Gastroesophageal sphincter (tissue), 4 donors: ENCODE data around the gene WDR45. TPM values are rescaled to one million over a fixed set of nuclear protein-coding genes. Genes with fewer than 3 reads are reported as not detected.

Experiments used
- ATAC-seq: fragments of 150-250 bp; one replicate; pipeline ENCODE4 v1.9.1; 2016; ENCODE audit warnings: mild to moderate bottlenecking, moderate library complexity
- H3K27ac ChIP-seq, 4 donors: fragments of 200-600 bp; sonication (generic) in 3 of 4; 1 replicate in 3 of 4; 2 replicates in 1 of 4; pipeline ENCODE4 v1.5.1; 2016 to 2019
- H3K27me3 ChIP-seq: fragments of 200-600 bp; sonication (generic); one replicate; pipeline ENCODE4 v1.5.1; 2019
- H3K36me3 ChIP-seq, 2 donors: fragments of 200-600 bp; sonication (generic); one replicate each; pipeline ENCODE4 v1.5.1; 2019; ENCODE audit warnings: control low read depth in 1 of 2
- H3K4me1 ChIP-seq, 3 donors: fragments of 200-600 bp; sonication (generic); 1 replicate in 2 of 3; 2 replicates in 1 of 3; pipeline ENCODE4 v1.5.1; 2016 to 2019; ENCODE audit warnings: control low read depth in 2 of 3
- H3K4me3 ChIP-seq, 2 donors: fragments of 200-600 bp; sonication (generic); one replicate each; pipeline ENCODE4 v1.5.1; 2019; ENCODE audit warnings: mild to moderate bottlenecking in 1 of 2, moderate library complexity in 1 of 2
- H3K9me3 ChIP-seq, 3 donors: fragments of 200-600 bp; sonication (generic); one replicate each; pipeline ENCODE4 v1.5.1; 2017 to 2019; ENCODE audit warnings: control low read depth in 2 of 3
- CTCF ChIP-seq, 4 experiments: fragments of 200-600 bp in 2 of 4; fragments of 450-650 bp in 2 of 4; sonication (generic) in 1 of 4; IDR thresholded peaks; one replicate each; pipeline ENCODE4 v1.5.1; 2017 to 2019; ENCODE audit warnings: antibody characterized with exemption in 4 of 4, mild to moderate bottlenecking in 2 of 4, moderate library complexity in 2 of 4
- EP300 ChIP-seq: sonication (generic); formaldehyde crosslinking; IDR thresholded peaks from one replicate; pipeline ENCODE4 v1.6.1; 2017; ENCODE audit warnings: antibody characterized with exemption, mild to moderate bottlenecking
- POLR2A ChIP-seq, 2 donors: fragments of 450-650 bp; IDR thresholded peaks; one replicate each; pipeline ENCODE4 v1.6.1; 2017; ENCODE audit warnings: antibody characterized with exemption in 2 of 2, mild to moderate bottlenecking in 2 of 2, moderate library complexity in 1 of 2
- POLR2AphosphoS5 ChIP-seq: sonication (generic); formaldehyde crosslinking; IDR thresholded peaks from one replicate; pipeline ENCODE4 v1.6.1; 2017; ENCODE audit warnings: antibody characterized with exemption
- WGBS, 2 donors: methylation state at CpG; one replicate each; pipeline ENCODE4 v1.1.5; 2018; ENCODE audit warnings: low coverage in 1 of 2; 5-methylcytosine and 5-hydroxymethylcytosine counted together
- total RNA-seq, 4 donors: library from RNA; depleted of rRNA; stranded (reverse); fragments of >200 nt; gene quantifications; one replicate each; pipeline ENCODE4 v1.1.0, GENCODE V29; 2016

Gene WDR45
- total RNA-seq, 4 donors from 2014 or later: 60.8 to 101 (median 80.9) TPM

- peak; percentile 98 for ATAC-seq
- TF ChIP-seq EP300 (no peak), POLR2AphosphoS5 (peak; percentile 72), POLR2A (IDR thresholded peaks at IDR 0.05) (peak; percentile 54 to 61)
- peak overlapping the region; percentile 41 to 59 for H3K4me3 ChIP-seq
These were observed 21.3 kb upstream of the WDR45 start for GRCh38 chrX:49100704-49101628.

GRCh38 chrX:49096419-49096818, 16.7 kb upstream of the WDR45 start:
- ATAC-seq: no peak
- TF ChIP-seq CTCF (IDR thresholded peaks at IDR 0.05) (no peak), POLR2A (IDR thresholded peaks at IDR 0.05) (no peak), EP300 (no peak), POLR2AphosphoS5 (no peak)
- H3K4me3 ChIP-seq: no peak overlapping the region
- no peak overlapping the region for H3K27ac ChIP-seq
- no peaks in the 10 kb centered on the region for H3K36me3 ChIP-seq
- 80% methylated on average over 2 of the region's 4 CpGs; no CpG with 5 or more reads in 1 of the 2 donors for WGBS, 2 donors
- H3K4me1 ChIP-seq: peaks cover 0 to 4% (median 0%) of the 10 kb centered on the region in 3 donors
- H3K9me3 ChIP-seq: no peaks in the 10 kb centered on the region
- H3K27me3 ChIP-seq: no peaks in the 10 kb centered on the region

More at GRCh38 chrX:49100704-49101628, 21.3 kb upstream of the WDR45 start:
- WGBS, 2 donors: 28% methylated on average over 7 of the region's 74 CpGs; no CpG with 5 or more reads in 1 of the 2 donors
- no peaks in the 10 kb centered on the region for H3K27me3 ChIP-seq
- H3K36me3 ChIP-seq: no peaks in the 10 kb centered on the region
- H3K27ac ChIP-seq: peak overlapping the region; percentile 59 to 85 (median 80)
- peaks cover 0 to 4% (median 0%) of the 10 kb centered on the region in 3 donors for H3K4me1 ChIP-seq
- H3K9me3 ChIP-seq: no peaks in the 10 kb centered on the region

- 17 to 71% methylated on average over 1 of the region's 4 CpGs for WGBS, 2 donors
- Histone ChIP-seq H3K9me3 (no peaks in the 10 kb centered on the region), H3K4me3 (no peak overlapping the region), H3K4me1 (no peaks in the 10 kb centered on the region), H3K27ac (no peak overlapping the region), H3K36me3 (no peaks in the 10 kb centered on the region), H3K27me3 (no peaks in the 10 kb centered on the region)
- ATAC-seq: no peak
- no peak for TF ChIP-seq CTCF (IDR thresholded peaks at IDR 0.05)
These were observed 9.9 kb upstream of the WDR45 start for GRCh38 chrX:49089553-49089952.

GRCh38 chrX:49082271-49082871, 2.7 kb upstream of the WDR45 start:
- Histone ChIP-seq H3K4me3 (no peak overlapping the region), H3K27ac (no peak overlapping the region), H3K9me3 (no peaks in the 10 kb centered on the region), H3K4me1 (peaks cover 0 to 15% (median 3%) of the 10 kb centered on the region in 3 donors), H3K27me3 (no peaks in the 10 kb centered on the region), H3K36me3 (peaks cover 0 to 7% of the 10 kb centered on the region in 2 donors)
- 27 to 83% methylated on average over 1 of the region's 4 CpGs for WGBS, 2 donors
- no peak for ATAC-seq
- TF ChIP-seq CTCF (IDR thresholded peaks at IDR 0.05): no peak
- no peak for TF ChIP-seq EP300
- no peak for TF ChIP-seq POLR2A (IDR thresholded peaks at IDR 0.05)

- Histone ChIP-seq H3K27ac (peak overlapping the region in 1 of 4 donors; percentile 92), H3K36me3 (peaks cover 0 to 36% of the 10 kb centered on the region in 2 donors), H3K9me3 (no peaks in the 10 kb centered on the region), H3K4me1 (peaks cover 0 to 29% (median 3%) of the 10 kb centered on the region in 3 donors), H3K27me3 (no peaks in the 10 kb centered on the region), H3K4me3 (no peak overlapping the region)
- WGBS, 2 donors: 83 to 90% methylated on average over 2 of the region's 5 CpGs
- TF ChIP-seq POLR2A (IDR thresholded peaks at IDR 0.05) (no peak), CTCF (IDR thresholded peaks at IDR 0.05) (no peak), POLR2AphosphoS5 (no peak), EP300 (no peak)
- no peak for ATAC-seq
These were observed 1.7 kb downstream of the WDR45 start for GRCh38 chrX:49077941-49078340.
